ENCODE results near the gene ZC3H15.

The ZC3H15 gene

GRCh38 chr2:186535861-186536260 lies 49.8 kb downstream of the ZC3H15 start:
- Histone ChIP-seq H3K27me3 (ENCODE audit: control insufficient read depth, insufficient read depth, low read length, poor library complexity, severe bottlenecking) (no peaks in the 10 kb centered on the region), H3K9me3 (ENCODE audit: control insufficient read depth, low read length) (no peaks in the 10 kb centered on the region), H3K27ac (ENCODE audit: insufficient read depth, low read depth, low read length, poor library complexity, severe bottlenecking) (no peak overlapping the region), H3K36me3 (ENCODE audit: control insufficient read depth, insufficient read depth, low read length) (no peaks in the 10 kb centered on the region), H3K4me1 (ENCODE audit: control insufficient read depth, insufficient read depth, low read length) (no peaks in the 10 kb centered on the region), H3K4me3 (ENCODE audit: insufficient read depth, low read depth, low read length) (no peak overlapping the region)
- 92 to 93% methylated on average over 3 of the region's 3 CpGs for WGBS, 2 experiments

- H3K4me3 ChIP-seq (ENCODE audit: insufficient read depth, low read depth, low read length) = no peak overlapping the region
- no peak overlapping the region for H3K27ac ChIP-seq (ENCODE audit: insufficient read depth, low read depth, low read length, poor library complexity, severe bottlenecking)
- H3K9me3 ChIP-seq (ENCODE audit: control insufficient read depth, low read length) = no peaks in the 10 kb centered on the region
- no peaks in the 10 kb centered on the region for H3K36me3 ChIP-seq (ENCODE audit: control insufficient read depth, insufficient read depth, low read length)
- H3K4me1 ChIP-seq (ENCODE audit: control insufficient read depth, insufficient read depth, low read length) = no peaks in the 10 kb centered on the region
- WGBS, 2 experiments = 89 to 94% methylated on average over 4 of the region's 4 CpGs
- H3K27me3 ChIP-seq (ENCODE audit: control insufficient read depth, insufficient read depth, low read length, poor library complexity, severe bottlenecking) = no peaks in the 10 kb centered on the region
Observed at GRCh38 chr2:186537019-186537418, 51.0 kb downstream of the ZC3H15 start.

- peaks cover 11% of the 10 kb centered on the region for H3K4me1 ChIP-seq (ENCODE audit: control insufficient read depth, insufficient read depth, low read length)
- 74 to 83% methylated on average over 4 of the region's 4 CpGs for WGBS, 2 experiments
- no peak overlapping the region for H3K4me3 ChIP-seq (ENCODE audit: insufficient read depth, low read depth, low read length)
- H3K9me3 ChIP-seq (ENCODE audit: control insufficient read depth, low read length) = no peaks in the 10 kb centered on the region
- no peaks in the 10 kb centered on the region for H3K27me3 ChIP-seq (ENCODE audit: control insufficient read depth, insufficient read depth, low read length, poor library complexity, severe bottlenecking)
- no peaks in the 10 kb centered on the region for H3K36me3 ChIP-seq (ENCODE audit: control insufficient read depth, insufficient read depth, low read length)
- H3K27ac ChIP-seq (ENCODE audit: insufficient read depth, low read depth, low read length, poor library complexity, severe bottlenecking) = no peak overlapping the region
Observed at GRCh38 chr2:186540941-186541340, 54.9 kb downstream of the ZC3H15 start.

- H3K27ac ChIP-seq (ENCODE audit: insufficient read depth, low read depth, low read length, poor library complexity, severe bottlenecking) = no peak overlapping the region
- H3K4me3 ChIP-seq (ENCODE audit: insufficient read depth, low read depth, low read length) = no peak overlapping the region
- H3K9me3 ChIP-seq (ENCODE audit: control insufficient read depth, low read length) = no peaks in the 10 kb centered on the region
- H3K27me3 ChIP-seq (ENCODE audit: control insufficient read depth, insufficient read depth, low read length, poor library complexity, severe bottlenecking) = no peaks in the 10 kb centered on the region
- H3K36me3 ChIP-seq (ENCODE audit: control insufficient read depth, insufficient read depth, low read length) = no peaks in the 10 kb centered on the region
- WGBS, 2 experiments = 86 to 90% methylated on average over 4 of the region's 4 CpGs
- H3K4me1 ChIP-seq (ENCODE audit: control insufficient read depth, insufficient read depth, low read length) = peaks cover 11% of the 10 kb centered on the region
Observed at GRCh38 chr2:186542002-186542401, 55.9 kb downstream of the ZC3H15 start.

- Histone ChIP-seq H3K36me3 (ENCODE audit: control insufficient read depth, insufficient read depth, low read length) (no peaks in the 10 kb centered on the region), H3K27ac (ENCODE audit: insufficient read depth, low read depth, low read length, poor library complexity, severe bottlenecking) (peak overlapping the region; percentile 52), H3K9me3 (ENCODE audit: control insufficient read depth, low read length) (no peaks in the 10 kb centered on the region), H3K4me1 (ENCODE audit: control insufficient read depth, insufficient read depth, low read length) (peaks cover 11% of the 10 kb centered on the region), H3K27me3 (ENCODE audit: control insufficient read depth, insufficient read depth, low read length, poor library complexity, severe bottlenecking) (no peaks in the 10 kb centered on the region), H3K4me3 (ENCODE audit: insufficient read depth, low read depth, low read length) (no peak overlapping the region)
- WGBS, 2 experiments = 92 to 97% methylated on average over 2 to 3 of the region's 3 CpGs
Observed at GRCh38 chr2:186543561-186544131, 57.6 kb downstream of the ZC3H15 start.

GRCh38 chr2:186544255-186544675 lies 58.2 kb downstream of the ZC3H15 start:
- 76 to 85% methylated on average over 1 of the region's 1 CpG for WGBS, 2 experiments
- Histone ChIP-seq H3K4me1 (ENCODE audit: control insufficient read depth, insufficient read depth, low read length) (peaks cover 11% of the 10 kb centered on the region), H3K4me3 (ENCODE audit: insufficient read depth, low read depth, low read length) (no peak overlapping the region), H3K9me3 (ENCODE audit: control insufficient read depth, low read length) (no peaks in the 10 kb centered on the region), H3K27me3 (ENCODE audit: control insufficient read depth, insufficient read depth, low read length, poor library complexity, severe bottlenecking) (no peaks in the 10 kb centered on the region), H3K27ac (ENCODE audit: insufficient read depth, low read depth, low read length, poor library complexity, severe bottlenecking) (peak overlapping the region; percentile 52), H3K36me3 (ENCODE audit: control insufficient read depth, insufficient read depth, low read length) (no peaks in the 10 kb centered on the region)

- Histone ChIP-seq H3K4me1 (ENCODE audit: control insufficient read depth, insufficient read depth, low read length) (peaks cover 11% of the 10 kb centered on the region), H3K27me3 (ENCODE audit: control insufficient read depth, insufficient read depth, low read length, poor library complexity, severe bottlenecking) (no peaks in the 10 kb centered on the region), H3K27ac (ENCODE audit: insufficient read depth, low read depth, low read length, poor library complexity, severe bottlenecking) (no peak overlapping the region), H3K36me3 (ENCODE audit: control insufficient read depth, insufficient read depth, low read length) (no peaks in the 10 kb centered on the region), H3K4me3 (ENCODE audit: insufficient read depth, low read depth, low read length) (no peak overlapping the region), H3K9me3 (ENCODE audit: control insufficient read depth, low read length) (no peaks in the 10 kb centered on the region)
- WGBS, 2 experiments = 0% methylated on average over 1 of the region's 1 CpG
Observed at GRCh38 chr2:186546846-186547245, 60.8 kb downstream of the ZC3H15 start.

GRCh38 chr2:186551323-186552050 lies 65.4 kb downstream of the ZC3H15 start:
- Histone ChIP-seq H3K4me3 (ENCODE audit: insufficient read depth, low read depth, low read length) (no peak overlapping the region), H3K9me3 (ENCODE audit: control insufficient read depth, low read length) (no peaks in the 10 kb centered on the region), H3K4me1 (ENCODE audit: control insufficient read depth, insufficient read depth, low read length) (no peaks in the 10 kb centered on the region), H3K27me3 (ENCODE audit: control insufficient read depth, insufficient read depth, low read length, poor library complexity, severe bottlenecking) (no peaks in the 10 kb centered on the region), H3K36me3 (ENCODE audit: control insufficient read depth, insufficient read depth, low read length) (no peaks in the 10 kb centered on the region), H3K27ac (ENCODE audit: insufficient read depth, low read depth, low read length, poor library complexity, severe bottlenecking) (no peak overlapping the region)
- WGBS, 2 experiments = 90 to 93% methylated on average over 6 of the region's 8 CpGs

- no peak overlapping the region for H3K27ac ChIP-seq (ENCODE audit: insufficient read depth, low read depth, low read length, poor library complexity, severe bottlenecking)
- H3K36me3 ChIP-seq (ENCODE audit: control insufficient read depth, insufficient read depth, low read length) = no peaks in the 10 kb centered on the region
- WGBS, 2 experiments = 96 to 100% methylated on average over 1 of the region's 1 CpG
- no peaks in the 10 kb centered on the region for H3K4me1 ChIP-seq (ENCODE audit: control insufficient read depth, insufficient read depth, low read length)
- no peaks in the 10 kb centered on the region for H3K9me3 ChIP-seq (ENCODE audit: control insufficient read depth, low read length)
- no peak overlapping the region for H3K4me3 ChIP-seq (ENCODE audit: insufficient read depth, low read depth, low read length)
- H3K27me3 ChIP-seq (ENCODE audit: control insufficient read depth, insufficient read depth, low read length, poor library complexity, severe bottlenecking) = no peaks in the 10 kb centered on the region
Observed at GRCh38 chr2:186554429-186554828, 68.4 kb downstream of the ZC3H15 start.

GRCh38 chr2:186554850-186555671 lies 69.0 kb downstream of the ZC3H15 start:
- 87 to 88% methylated on average over 8 of the region's 8 CpGs for WGBS, 2 experiments
- H3K36me3 ChIP-seq (ENCODE audit: control insufficient read depth, insufficient read depth, low read length) = no peaks in the 10 kb centered on the region
- H3K4me1 ChIP-seq (ENCODE audit: control insufficient read depth, insufficient read depth, low read length) = no peaks in the 10 kb centered on the region
- no peaks in the 10 kb centered on the region for H3K27me3 ChIP-seq (ENCODE audit: control insufficient read depth, insufficient read depth, low read length, poor library complexity, severe bottlenecking)
- no peak overlapping the region for H3K4me3 ChIP-seq (ENCODE audit: insufficient read depth, low read depth, low read length)
- H3K27ac ChIP-seq (ENCODE audit: insufficient read depth, low read depth, low read length, poor library complexity, severe bottlenecking) = no peak overlapping the region
- no peaks in the 10 kb centered on the region for H3K9me3 ChIP-seq (ENCODE audit: control insufficient read depth, low read length)

Measured in ectodermal cell (in vitro differentiated cells).